CD4-positive, alpha-beta T cell (primary cell): ENCODE results near the gene RPL22. TPM values are rescaled to one million over a fixed set of nuclear protein-coding genes. Genes with fewer than 3 reads are reported as not detected.

Source experiments
- ATAC-seq: fragments of 200-7000 bp; cut with Tn5 transposase; one replicate; pipeline ENCODE4 v1.10.0; 2022; ENCODE audit warnings: mild to moderate bottlenecking; ENCODE audit not compliant: poor library complexity
- CTCF ChIA-PET: fragments of 350-600 bp; sonication (Branson Sonifier 250); formaldehyde crosslinking; loops from one replicate; lab custom pipeline; 2021; ENCODE audit warnings: antibody characterized with exemption, inconsistent platforms; lab: Charles Lee
- POLR2A ChIA-PET: fragments of 350-600 bp; sonication (Branson Sonifier 250); formaldehyde crosslinking; loops from one replicate; lab custom pipeline; 2021; ENCODE audit warnings: antibody characterized with exemption, inconsistent platforms; lab: Charles Lee
- DNase-seq, 14 experiments: peaks; one replicate each; pipeline ENCODE4 v3.0.0-alpha.2; 2013 to 2020; ENCODE audit warnings: mixed read lengths in 2 of 14
- H3K27ac ChIP-seq, 2 donors: one replicate each; pipeline versions ENCODE4 v1.5.1 to v1.7.0; 2013; ENCODE audit warnings: low read length in 2 of 2, low read depth in 1 of 2, mild to moderate bottlenecking in 1 of 2
- H3K27me3 ChIP-seq, 2 experiments: 1 replicate in 1 of 2; 2 replicates in 1 of 2; pipeline versions ENCODE4 v1.6.1 to v1.7.0; 2013; ENCODE audit warnings: low read length in 2 of 2, control low read depth in 1 of 2, mild to moderate bottlenecking in 1 of 2, moderate library complexity in 1 of 2; ENCODE audit not compliant: insufficient read depth in 2 of 2, control insufficient read depth in 1 of 2
- H3K36me3 ChIP-seq: one replicate; pipeline ENCODE4 v1.6.1; 2013; ENCODE audit warnings: low read length, control low read depth; ENCODE audit not compliant: insufficient read depth
- H3K4me1 ChIP-seq: one replicate; pipeline ENCODE4 v1.6.1; 2013; ENCODE audit warnings: low read length, control low read depth; ENCODE audit not compliant: insufficient read depth
- H3K4me3 ChIP-seq: one replicate; pipeline ENCODE4 v1.5.1; 2013; ENCODE audit warnings: mild to moderate bottlenecking, low read length, moderate library complexity
- H3K9me3 ChIP-seq, 2 experiments: 1 replicate in 1 of 2; 2 replicates in 1 of 2; pipeline versions ENCODE4 v1.6.1 to v1.7.0; 2013; ENCODE audit warnings: low read length in 2 of 2, mild to moderate bottlenecking in 2 of 2, control low read depth in 1 of 2, moderate library complexity in 1 of 2; ENCODE audit not compliant: control insufficient read depth in 1 of 2, insufficient read depth in 1 of 2
- H3K27ac Mint-ChIP-seq: one replicate; pipeline ENCODE4 v1.8.0; 2020; ENCODE audit warnings: mixed read lengths
- H3K27me3 Mint-ChIP-seq: one replicate; pipeline ENCODE4 v1.8.0; 2021; ENCODE audit warnings: mixed read lengths
- H3K36me3 Mint-ChIP-seq: one replicate; pipeline ENCODE4 v1.8.0; 2021; ENCODE audit warnings: low read depth, mixed read lengths
- H3K4me1 Mint-ChIP-seq: one replicate; pipeline ENCODE4 v1.8.0; 2021; ENCODE audit warnings: low read depth, mixed read lengths
- H3K4me3 Mint-ChIP-seq: one replicate; pipeline ENCODE4 v1.8.0; 2020; ENCODE audit warnings: mild to moderate bottlenecking, mixed read lengths
- H3K9me3 Mint-ChIP-seq: one replicate; pipeline ENCODE4 v1.8.0; 2020; ENCODE audit warnings: mixed read lengths
- intact Hi-C, 2 experiments: fragments of 100-400 bp; cut with DNase I in 1 of 2; cut with micrococcal nuclease in 1 of 2; formaldehyde crosslinking; loops; one replicate each; pipeline versions ENCODE4 v1.15.1 to v1.9.0; 2023 to 2025; cut with DNase I, micrococcal nuclease
- total RNA-seq, 174 experiments: library from RNA in 2 of 174; stranded (reverse) in 2 of 174; gene quantifications; one replicate each; pipeline ENCODE4 v1.2.3 and lab custom pipeline; 2021 to 2026
- TF ChIP-seq, protein P1 (sequence below): fragments of 200-600 bp; IDR thresholded peaks from one replicate; pipeline ENCODE4 v1.8.0; 2022; ENCODE audit warnings: antibody characterized with exemption, mild to moderate bottlenecking

The RPL22 gene
- total RNA-seq, 2 experiments from 2014 or later = 620 to 652 TPM

- CTCF ChIA-PET = no interaction called here
- Histone ChIP-seq H3K27ac (no peak overlapping the region), H3K4me1 (no peaks in the 10 kb centered on the region), H3K27me3 (peaks cover 0 to 3% of the 10 kb centered on the region in 2 experiments), H3K4me3 (no peak overlapping the region), H3K9me3 (no peaks in the 10 kb centered on the region), H3K36me3 (no peaks in the 10 kb centered on the region)
- no peaks in the 10 kb centered on the region for H3K4me1 Mint-ChIP-seq
- no peak for ATAC-seq
- H3K4me3 Mint-ChIP-seq = no peak overlapping the region
- no peaks in the 10 kb centered on the region for H3K27me3 Mint-ChIP-seq
- no peaks in the 10 kb centered on the region for H3K9me3 Mint-ChIP-seq
- DNase-seq = no peak
- H3K36me3 Mint-ChIP-seq = no peaks in the 10 kb centered on the region
- POLR2A ChIA-PET = no interaction called here
- intact Hi-C loops = no loop called here
- H3K27ac Mint-ChIP-seq = no peak overlapping the region
- TF ChIP-seq, protein P1, sequence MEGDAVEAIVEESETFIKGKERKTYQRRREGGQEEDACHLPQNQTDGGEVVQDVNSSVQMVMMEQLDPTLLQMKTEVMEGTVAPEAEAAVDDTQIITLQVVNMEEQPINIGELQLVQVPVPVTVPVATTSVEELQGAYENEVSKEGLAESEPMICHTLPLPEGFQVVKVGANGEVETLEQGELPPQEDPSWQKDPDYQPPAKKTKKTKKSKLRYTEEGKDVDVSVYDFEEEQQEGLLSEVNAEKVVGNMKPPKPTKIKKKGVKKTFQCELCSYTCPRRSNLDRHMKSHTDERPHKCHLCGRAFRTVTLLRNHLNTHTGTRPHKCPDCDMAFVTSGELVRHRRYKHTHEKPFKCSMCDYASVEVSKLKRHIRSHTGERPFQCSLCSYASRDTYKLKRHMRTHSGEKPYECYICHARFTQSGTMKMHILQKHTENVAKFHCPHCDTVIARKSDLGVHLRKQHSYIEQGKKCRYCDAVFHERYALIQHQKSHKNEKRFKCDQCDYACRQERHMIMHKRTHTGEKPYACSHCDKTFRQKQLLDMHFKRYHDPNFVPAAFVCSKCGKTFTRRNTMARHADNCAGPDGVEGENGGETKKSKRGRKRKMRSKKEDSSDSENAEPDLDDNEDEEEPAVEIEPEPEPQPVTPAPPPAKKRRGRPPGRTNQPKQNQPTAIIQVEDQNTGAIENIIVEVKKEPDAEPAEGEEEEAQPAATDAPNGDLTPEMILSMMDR = no peak
Measured at GRCh38 chr1:6142036-6142621, 57.3 kb downstream of the RPL22 start.

GRCh38 chr1:6141592-6141991, 57.8 kb downstream of the RPL22 start:
- TF ChIP-seq, protein P1 = no peak
- CTCF ChIA-PET = no interaction called here

DNA sequence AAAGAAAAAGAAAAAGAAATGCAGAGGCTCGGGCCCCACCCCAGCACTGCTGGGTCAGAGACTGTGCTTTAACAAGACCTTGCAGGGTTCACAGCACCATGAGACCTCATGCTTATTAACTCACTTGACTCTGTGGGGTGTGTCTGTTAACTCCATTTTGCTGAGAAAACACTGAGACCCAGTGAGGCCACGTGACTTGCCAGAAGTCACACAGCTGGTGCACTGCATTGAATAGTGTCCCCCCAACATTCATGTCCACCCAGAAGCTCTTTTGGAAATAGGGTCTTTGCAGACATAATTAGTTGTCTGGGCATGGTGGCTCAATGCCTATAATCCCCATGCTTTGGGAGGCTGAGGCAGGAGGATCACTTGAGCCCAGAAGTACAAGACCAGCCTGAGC, 59.0 kb downstream of the RPL22 start:
- no peaks in the 10 kb centered on the region for H3K36me3 Mint-ChIP-seq
- ATAC-seq (no peak), DNase-seq (no peak)
- Histone ChIP-seq H3K27ac (no peak overlapping the region), H3K9me3 (no peaks in the 10 kb centered on the region), H3K36me3 (no peaks in the 10 kb centered on the region), H3K27me3 (no peaks in the 10 kb centered on the region), H3K4me1 (no peaks in the 10 kb centered on the region), H3K4me3 (no peak overlapping the region)
- H3K4me1 Mint-ChIP-seq = no peaks in the 10 kb centered on the region
- TF ChIP-seq, protein P1 = no peak
- no peak overlapping the region for H3K4me3 Mint-ChIP-seq
- intact Hi-C loops = no loop called here
- ChIA-PET POLR2A (no interaction called here), CTCF (no interaction called here)
- no peaks in the 10 kb centered on the region for H3K9me3 Mint-ChIP-seq
- no peak overlapping the region for H3K27ac Mint-ChIP-seq
- H3K27me3 Mint-ChIP-seq = no peaks in the 10 kb centered on the region

More at GRCh38 chr1:6141592-6141991, 57.8 kb downstream of the RPL22 start:
- DNase-seq (peak in 2 of 14 experiments; percentile 23 to 42), ATAC-seq (no peak)
- H3K9me3 ChIP-seq = no peaks in the 10 kb centered on the region
- Mint-ChIP-seq H3K36me3 (no peaks in the 10 kb centered on the region), H3K27me3 (no peaks in the 10 kb centered on the region), H3K9me3 (no peaks in the 10 kb centered on the region), H3K27ac (no peak overlapping the region), H3K4me3 (no peak overlapping the region), H3K4me1 (no peaks in the 10 kb centered on the region)
- H3K36me3 ChIP-seq = no peaks in the 10 kb centered on the region
- intact Hi-C loops = no loop called here
- no peaks in the 10 kb centered on the region for H3K4me1 ChIP-seq
- POLR2A ChIA-PET = no interaction called here
- H3K27ac ChIP-seq = no peak overlapping the region
- H3K27me3 ChIP-seq = peaks cover 0 to 2% of the 10 kb centered on the region in 2 experiments
- no peak overlapping the region for H3K4me3 ChIP-seq
